ENCODE measurements around the gene SLC47A1.

- TF ChIP-seq MAX (IDR thresholded peaks at IDR 0.05), result no peak
- no peak for TF ChIP-seq YY1 (IDR thresholded peaks at IDR 0.05; ENCODE audit: low read depth, low read length)
- TF ChIP-seq RAD21 (IDR thresholded peaks at IDR 0.05 in 1 of 2, conservative IDR thresholded peaks at IDR 0.05 in 1 of 2; ENCODE audit: low read depth in 2 of 2, low read length in 2 of 2), result no peak
- TF ChIP-seq CTCF (IDR thresholded peaks at IDR 0.05; ENCODE audit: control extremely low read depth in 1 of 3, insufficient read depth in 1 of 3, low read depth in 1 of 3, low read length in 3 of 3), result no peak
These were observed 31.1 kb upstream of the SLC47A1 start for GRCh38 chr17:19502517-19502916.

All from H1 (cell line).